ENCODE data around the gene CAPNS1.
"Not testable (repeated sequence)": the region's sequence is repeated elsewhere in the genome, so short reads cannot be mapped to it uniquely, and the experiment has no call there.

Gene CAPNS1

DNA sequence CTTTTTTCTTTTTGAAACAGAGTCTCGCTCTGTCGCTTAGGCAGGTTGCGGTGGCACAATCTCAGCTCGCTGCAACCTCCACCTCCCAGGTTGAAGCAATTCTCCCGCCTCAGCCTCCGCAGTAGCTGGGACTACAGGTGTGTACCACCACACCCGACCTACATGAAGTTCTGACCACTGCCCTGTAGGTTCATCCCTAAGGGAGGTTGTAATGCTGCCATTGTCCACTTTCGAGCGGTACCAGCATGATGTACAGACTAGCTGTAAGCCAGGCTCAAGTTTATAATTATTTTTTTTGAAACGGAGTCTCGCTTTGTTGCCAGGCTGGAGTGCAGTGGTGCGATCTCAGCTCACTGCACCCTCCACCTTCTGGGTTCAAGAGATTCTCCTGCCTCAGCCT, 23.9 kb downstream of the CAPNS1 start:
- TF ChIP-seq, protein P1, sequence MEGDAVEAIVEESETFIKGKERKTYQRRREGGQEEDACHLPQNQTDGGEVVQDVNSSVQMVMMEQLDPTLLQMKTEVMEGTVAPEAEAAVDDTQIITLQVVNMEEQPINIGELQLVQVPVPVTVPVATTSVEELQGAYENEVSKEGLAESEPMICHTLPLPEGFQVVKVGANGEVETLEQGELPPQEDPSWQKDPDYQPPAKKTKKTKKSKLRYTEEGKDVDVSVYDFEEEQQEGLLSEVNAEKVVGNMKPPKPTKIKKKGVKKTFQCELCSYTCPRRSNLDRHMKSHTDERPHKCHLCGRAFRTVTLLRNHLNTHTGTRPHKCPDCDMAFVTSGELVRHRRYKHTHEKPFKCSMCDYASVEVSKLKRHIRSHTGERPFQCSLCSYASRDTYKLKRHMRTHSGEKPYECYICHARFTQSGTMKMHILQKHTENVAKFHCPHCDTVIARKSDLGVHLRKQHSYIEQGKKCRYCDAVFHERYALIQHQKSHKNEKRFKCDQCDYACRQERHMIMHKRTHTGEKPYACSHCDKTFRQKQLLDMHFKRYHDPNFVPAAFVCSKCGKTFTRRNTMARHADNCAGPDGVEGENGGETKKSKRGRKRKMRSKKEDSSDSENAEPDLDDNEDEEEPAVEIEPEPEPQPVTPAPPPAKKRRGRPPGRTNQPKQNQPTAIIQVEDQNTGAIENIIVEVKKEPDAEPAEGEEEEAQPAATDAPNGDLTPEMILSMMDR (IDR thresholded peaks at IDR 0.05; ENCODE audit: low read depth, low read length) = no peak
- no peak overlapping the region for H3K4me3 ChIP-seq (replicated peaks in 1 of 2; ENCODE audit: low read depth in 2 of 2, low read length in 2 of 2)
- DNase-seq (ENCODE audit: low read depth in 2 of 2) = no peak

GRCh38 chr19:36169084-36169760, 29.4 kb downstream of the CAPNS1 start:
- H3K4me3 ChIP-seq (replicated peaks in 1 of 2; ENCODE audit: low read depth in 2 of 2, low read length in 2 of 2) = no peak overlapping the region
- TF ChIP-seq, protein P1 (IDR thresholded peaks at IDR 0.05; ENCODE audit: low read depth, low read length) = no peak
- peak in 1 of 2 donors; percentile 53 for DNase-seq (ENCODE audit: low read depth in 2 of 2)

DNA sequence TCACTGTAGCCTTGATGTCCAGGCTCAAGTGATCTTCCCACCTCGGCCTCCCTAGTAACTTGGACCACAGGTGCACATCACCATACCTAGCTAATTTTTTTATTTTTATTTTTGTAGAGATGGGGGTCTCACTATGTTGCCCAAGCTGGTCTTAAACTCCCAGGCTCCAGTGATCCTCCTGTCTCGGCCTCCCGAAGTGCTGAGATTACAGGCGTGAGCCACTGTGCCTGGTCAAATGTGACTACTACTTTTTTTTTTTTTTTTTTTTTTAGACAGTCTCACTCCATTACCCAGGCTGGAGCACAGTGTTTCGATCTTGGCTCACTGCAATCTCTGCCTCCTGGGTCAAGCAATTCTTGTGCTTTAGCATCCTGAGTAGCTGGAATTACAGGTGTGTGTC, 33.0 kb downstream of the CAPNS1 start:
- no peak for DNase-seq (ENCODE audit: low read depth in 2 of 2)
- H3K4me3 ChIP-seq (replicated peaks in 1 of 2; ENCODE audit: low read depth in 2 of 2, low read length in 2 of 2) = no peak overlapping the region
- TF ChIP-seq, protein P1 (IDR thresholded peaks at IDR 0.05; ENCODE audit: low read depth, low read length) = no peak

DNA sequence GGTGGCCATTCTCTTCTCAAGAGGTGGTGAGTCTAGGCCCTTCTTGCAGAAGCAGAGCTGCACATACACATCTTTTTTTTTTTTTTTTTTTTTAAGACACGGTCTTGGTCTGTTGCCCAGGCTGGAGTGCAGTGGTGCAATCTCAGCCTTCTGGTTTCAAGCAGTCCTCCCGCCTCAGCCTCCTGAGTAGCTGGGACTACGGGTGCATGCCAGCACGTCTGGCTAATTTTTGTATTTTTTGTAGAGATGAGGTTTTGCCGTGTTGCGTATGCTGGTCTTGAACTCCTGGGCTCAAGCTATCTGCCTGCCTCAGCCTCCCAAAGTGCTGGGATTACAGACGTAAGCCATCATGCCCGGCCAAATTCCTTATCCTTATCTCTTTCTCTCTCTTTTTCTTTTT, 34.0 kb downstream of the CAPNS1 start:
- DNase-seq (ENCODE audit: low read depth in 2 of 2); H3K4me3 ChIP-seq (replicated peaks in 1 of 2; ENCODE audit: low read depth in 2 of 2, low read length in 2 of 2): not testable (repeated sequence)

GRCh38 chr19:36179077-36179476, 39.2 kb downstream of the CAPNS1 start:
- DNase-seq (ENCODE audit: low read depth in 2 of 2); H3K4me3 ChIP-seq (replicated peaks in 1 of 2; ENCODE audit: low read depth in 2 of 2, low read length in 2 of 2): not testable (repeated sequence)

GRCh38 chr19:36182612-36183244, 42.9 kb downstream of the CAPNS1 start:
- DNase-seq (ENCODE audit: low read depth in 2 of 2) = peak; percentile 5 to 39
- no peak overlapping the region for H3K4me3 ChIP-seq (replicated peaks in 1 of 2; ENCODE audit: low read depth in 2 of 2, low read length in 2 of 2)
- TF ChIP-seq, protein P1 (IDR thresholded peaks at IDR 0.05; ENCODE audit: low read depth, low read length) = no peak

- DNase-seq (ENCODE audit: low read depth in 2 of 2) = no peak
- TF ChIP-seq, protein P1 (IDR thresholded peaks at IDR 0.05; ENCODE audit: low read depth, low read length) = no peak
- H3K4me3 ChIP-seq (replicated peaks in 1 of 2; ENCODE audit: low read depth in 2 of 2, low read length in 2 of 2) = no peak overlapping the region
These were observed 43.4 kb downstream of the CAPNS1 start for GRCh38 chr19:36183245-36183628.

DNA sequence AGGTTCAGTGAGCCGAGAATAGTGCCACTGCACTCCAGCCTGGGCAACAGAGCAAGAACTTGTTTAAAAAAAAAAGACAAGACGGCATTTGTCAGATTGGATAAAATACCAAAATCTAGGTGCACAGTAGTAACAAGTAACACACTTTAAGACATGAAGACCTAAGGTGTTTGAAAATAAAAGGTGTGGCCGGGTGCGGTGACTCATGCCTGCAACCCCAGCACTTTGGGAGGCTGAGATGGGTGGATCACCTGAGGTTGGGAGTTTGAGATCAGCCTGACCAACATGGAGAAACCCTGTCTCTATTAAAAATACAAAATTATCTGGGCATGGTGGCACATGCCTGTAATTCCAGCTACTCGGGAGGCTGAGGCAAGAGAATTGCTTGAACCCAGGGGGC, 46.9 kb downstream of the CAPNS1 start:
- DNase-seq (ENCODE audit: low read depth in 2 of 2); H3K4me3 ChIP-seq (replicated peaks in 1 of 2; ENCODE audit: low read depth in 2 of 2, low read length in 2 of 2): not testable (repeated sequence)
